ENCODE measurements around the gene GALNT3.

GALNT3 gene

DNA sequence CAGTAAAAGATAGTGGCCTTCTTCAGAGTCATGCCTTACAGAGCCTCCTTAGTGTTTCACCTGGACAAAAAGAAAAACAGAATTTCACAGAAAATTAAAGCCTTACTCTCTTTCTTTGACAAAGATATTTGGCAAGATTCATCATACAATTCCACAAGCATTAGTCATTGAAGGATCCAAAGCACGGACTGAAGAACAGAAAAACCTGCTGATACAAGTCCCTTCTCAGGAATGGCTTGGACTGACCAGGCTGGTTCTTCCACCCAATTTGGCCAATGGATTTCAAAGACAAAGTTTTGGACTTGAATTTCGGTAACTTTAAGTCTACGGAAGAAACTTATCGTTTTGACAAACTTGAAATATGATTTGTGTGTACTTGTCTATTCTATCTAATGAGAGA, 39.1 kb upstream of the GALNT3 start:
- CTCF ChIA-PET, result no interaction called here
- DNase-seq (ENCODE audit: low spot score), result peak; percentile 84
- H3K27ac ChIP-seq, result no peak overlapping the region
- POLR2A ChIA-PET (ENCODE audit: low non-redundant PET), result no interaction called here
- TF ChIP-seq, protein P1, sequence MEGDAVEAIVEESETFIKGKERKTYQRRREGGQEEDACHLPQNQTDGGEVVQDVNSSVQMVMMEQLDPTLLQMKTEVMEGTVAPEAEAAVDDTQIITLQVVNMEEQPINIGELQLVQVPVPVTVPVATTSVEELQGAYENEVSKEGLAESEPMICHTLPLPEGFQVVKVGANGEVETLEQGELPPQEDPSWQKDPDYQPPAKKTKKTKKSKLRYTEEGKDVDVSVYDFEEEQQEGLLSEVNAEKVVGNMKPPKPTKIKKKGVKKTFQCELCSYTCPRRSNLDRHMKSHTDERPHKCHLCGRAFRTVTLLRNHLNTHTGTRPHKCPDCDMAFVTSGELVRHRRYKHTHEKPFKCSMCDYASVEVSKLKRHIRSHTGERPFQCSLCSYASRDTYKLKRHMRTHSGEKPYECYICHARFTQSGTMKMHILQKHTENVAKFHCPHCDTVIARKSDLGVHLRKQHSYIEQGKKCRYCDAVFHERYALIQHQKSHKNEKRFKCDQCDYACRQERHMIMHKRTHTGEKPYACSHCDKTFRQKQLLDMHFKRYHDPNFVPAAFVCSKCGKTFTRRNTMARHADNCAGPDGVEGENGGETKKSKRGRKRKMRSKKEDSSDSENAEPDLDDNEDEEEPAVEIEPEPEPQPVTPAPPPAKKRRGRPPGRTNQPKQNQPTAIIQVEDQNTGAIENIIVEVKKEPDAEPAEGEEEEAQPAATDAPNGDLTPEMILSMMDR (conservative IDR thresholded peaks at IDR 0.05; ENCODE audit: low read depth), result no peak

DNA sequence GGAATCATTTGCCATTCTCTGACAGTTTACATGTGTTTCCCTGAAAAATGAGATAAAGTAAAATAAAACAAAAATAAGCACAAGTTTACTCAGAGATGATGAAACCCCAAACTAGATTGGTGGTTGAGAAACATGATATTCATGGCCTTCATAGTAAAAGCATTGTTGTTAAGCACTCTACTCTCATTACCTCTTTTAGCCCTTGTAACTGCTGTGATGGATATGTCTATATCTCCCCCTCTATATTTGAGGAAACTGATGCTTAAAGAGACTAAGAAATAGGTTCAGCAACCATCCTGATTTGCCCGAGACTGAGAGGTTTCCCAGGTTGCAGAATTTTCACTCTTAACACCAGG, 33.9 kb upstream of the GALNT3 start:
- TF ChIP-seq, protein P1 (conservative IDR thresholded peaks at IDR 0.05; ENCODE audit: low read depth), result no peak
- no peak for DNase-seq (ENCODE audit: low spot score)
- ChIA-PET CTCF (no interaction called here), POLR2A (ENCODE audit: low non-redundant PET) (no interaction called here)
- no peak overlapping the region for H3K27ac ChIP-seq

DNA sequence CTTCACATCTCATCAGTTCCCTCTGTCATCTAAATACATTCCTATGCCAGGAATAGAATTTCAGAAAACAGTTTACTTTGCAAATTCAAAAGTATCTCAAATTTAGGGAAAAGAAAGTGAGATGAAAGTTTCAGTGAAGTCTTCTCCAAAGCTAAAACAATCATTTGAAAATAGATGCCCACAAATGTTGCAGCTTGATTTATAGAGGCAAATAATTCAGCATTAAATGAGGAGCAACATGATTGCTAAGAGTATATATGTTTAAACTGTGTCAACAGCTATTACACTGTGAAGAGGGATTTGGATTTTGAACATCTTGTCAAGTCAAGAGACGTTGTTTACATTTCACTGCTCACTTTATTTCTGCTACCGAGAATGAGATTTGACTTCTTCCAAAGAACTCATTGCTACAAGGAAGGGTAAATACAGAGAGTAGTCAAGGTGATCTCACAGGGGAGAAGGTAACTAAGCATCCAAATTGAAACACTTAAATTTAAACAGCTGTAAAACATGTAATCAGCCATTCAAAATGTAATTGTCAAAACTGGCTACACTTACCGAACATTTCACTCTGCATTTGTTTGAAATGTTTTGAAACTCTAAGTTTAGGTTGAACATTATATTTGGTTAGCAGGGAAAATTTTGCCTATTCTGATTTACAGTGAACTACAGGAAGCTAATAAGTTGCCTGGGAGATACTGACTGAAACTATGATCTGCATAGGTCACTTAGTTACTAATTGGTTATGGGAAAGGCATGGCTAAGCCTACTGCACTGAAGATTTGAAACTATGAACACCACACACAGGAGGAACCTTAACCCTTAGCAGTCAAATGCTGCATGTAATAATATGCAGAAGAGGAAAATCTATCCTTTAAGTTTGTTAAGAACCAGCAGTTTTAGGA, 33.2 kb upstream of the GALNT3 start:
- CTCF ChIA-PET, result no interaction called here
- no peak for DNase-seq (ENCODE audit: low spot score)
- TF ChIP-seq, protein P1 (conservative IDR thresholded peaks at IDR 0.05; ENCODE audit: low read depth), result no peak
- no peak overlapping the region for H3K27ac ChIP-seq
- POLR2A ChIA-PET (ENCODE audit: low non-redundant PET), result no interaction called here

DNA sequence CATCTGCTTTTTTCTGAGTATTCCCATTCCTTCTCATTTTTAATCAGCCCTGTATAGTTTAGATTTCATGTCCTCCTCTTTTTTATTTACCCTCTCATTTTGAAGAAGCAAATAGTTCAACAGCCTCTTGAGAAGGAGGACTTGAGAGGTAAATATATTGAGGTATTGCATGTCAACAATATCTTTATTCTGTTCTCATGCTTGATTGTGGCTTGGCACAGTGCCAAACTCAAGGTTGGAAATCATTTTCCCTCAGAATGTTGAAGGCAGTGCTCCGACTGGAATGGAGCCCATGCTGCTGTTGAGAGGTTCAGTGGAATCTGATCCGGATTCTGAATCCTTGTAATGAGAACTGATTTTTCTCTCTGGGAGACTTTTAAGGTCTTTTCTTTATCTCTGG, 31.0 kb upstream of the GALNT3 start:
- TF ChIP-seq, protein P1 (conservative IDR thresholded peaks at IDR 0.05; ENCODE audit: low read depth), result no peak
- ChIA-PET CTCF (interaction anchor here (0.6 kb wide), 1 partner anchor 1310 kb away, joined by 4 read pairs; no protein-coding TSS in a partner anchor), POLR2A (ENCODE audit: low non-redundant PET) (no interaction called here)
- no peak overlapping the region for H3K27ac ChIP-seq
- no peak for DNase-seq (ENCODE audit: low spot score)

DNA sequence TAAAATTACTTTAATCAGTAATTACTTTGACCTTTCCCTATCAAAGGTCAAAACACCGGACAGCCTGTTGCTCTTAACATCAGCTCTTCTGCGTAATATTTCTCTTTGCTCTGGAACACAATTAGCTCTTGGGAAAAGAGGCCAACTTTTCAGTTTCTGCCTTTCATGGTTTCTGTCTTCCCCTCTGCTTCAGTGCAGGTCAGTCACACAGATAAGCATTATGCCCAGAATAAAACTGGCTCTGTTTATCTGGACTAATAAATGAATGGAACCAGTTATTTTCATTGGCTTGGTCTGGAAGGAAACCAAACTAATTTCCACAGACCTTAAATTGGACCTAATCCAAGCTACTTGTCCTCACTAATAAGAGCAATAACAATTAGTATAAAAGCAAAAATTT, 26.2 kb upstream of the GALNT3 start:
- no peak for DNase-seq (ENCODE audit: low spot score)
- TF ChIP-seq, protein P1 (conservative IDR thresholded peaks at IDR 0.05; ENCODE audit: low read depth), result no peak
- ChIA-PET POLR2A (ENCODE audit: low non-redundant PET) (no interaction called here), CTCF (no interaction called here)
- H3K27ac ChIP-seq, result no peak overlapping the region

DNA sequence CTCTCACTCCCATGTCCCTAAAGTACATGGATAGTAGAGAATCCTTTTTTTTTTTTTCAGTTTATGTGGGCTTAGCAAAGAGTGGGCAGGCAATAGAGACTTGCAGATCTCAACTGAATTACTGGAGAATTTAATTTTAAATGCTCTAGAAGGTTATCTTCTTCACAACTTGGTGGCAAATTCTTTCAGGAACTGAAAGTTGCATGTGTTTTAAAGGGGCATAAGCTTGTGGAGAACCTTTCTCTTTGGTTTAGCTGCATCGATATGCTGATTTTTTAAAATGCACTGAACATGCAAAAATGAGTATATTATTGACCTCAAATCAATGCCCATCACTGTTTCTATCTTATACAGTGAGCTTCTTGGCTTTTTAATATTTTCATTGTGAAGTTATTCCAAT, 24.9 kb upstream of the GALNT3 start:
- no peak overlapping the region for H3K27ac ChIP-seq
- DNase-seq (ENCODE audit: low spot score), result no peak
- ChIA-PET POLR2A (ENCODE audit: low non-redundant PET) (no interaction called here), CTCF (interaction anchor here (1.0 kb wide), 1 partner anchor 10 kb away, joined by 3 read pairs; no protein-coding TSS in a partner anchor)
- TF ChIP-seq, protein P1 (conservative IDR thresholded peaks at IDR 0.05; ENCODE audit: low read depth), result no peak

Data from RWPE1 (cell line).